Panc1 (cell line): ENCODE results near the gene TMEM62.

Experiments used
- CTCF ChIP-seq: fragments of 450-650 bp; IDR thresholded peaks from 2 replicates; pipeline ENCODE4 v1.5.1; 2017; ENCODE audit warnings: mild to moderate bottlenecking
- POLR2AphosphoS5 ChIP-seq: IDR thresholded peaks from 2 replicates; pipeline ENCODE4 v1.6.1; 2012; ENCODE audit warnings: mild to moderate bottlenecking, low read depth, low read length, moderate library complexity

GRCh38 chr15:43133430-43134156, at the start of gene TMEM62:
- no peak for TF ChIP-seq CTCF
- peak; percentile 61; the same call in 1 of the 2 replicates for TF ChIP-seq POLR2AphosphoS5
